Liver (tissue), 9 donors: ENCODE measurements around the gene RASGRF1. TPM values are rescaled to one million over a fixed set of nuclear protein-coding genes. Genes with fewer than 3 reads are reported as not detected.

Source experiments
- DNase-seq: peaks from one replicate; pipeline ENCODE4 v3.0.0-alpha.2; 2017; ENCODE audit warnings: low spot score
- H3K27ac ChIP-seq, 2 donors: one replicate each; pipeline ENCODE4 v1.7.0; 2013; ENCODE audit warnings: inconsistent platforms in 2 of 2, low read length in 2 of 2, control low read depth in 1 of 2, low read depth in 1 of 2, mild to moderate bottlenecking in 1 of 2
- H3K27me3 ChIP-seq, 4 donors: one replicate each; pipeline versions ENCODE4 v1.6.1 to v1.7.0; 2013; ENCODE audit warnings: low read length in 3 of 4, inconsistent platforms in 1 of 4, mild to moderate bottlenecking in 1 of 4, moderate library complexity in 1 of 4; ENCODE audit not compliant: control insufficient read depth in 4 of 4, insufficient read depth in 4 of 4
- H3K36me3 ChIP-seq, 4 donors: one replicate each; pipeline versions ENCODE4 v1.6.1 to v1.7.0; 2013; ENCODE audit warnings: low read length in 3 of 4, mild to moderate bottlenecking in 3 of 4, low read depth in 1 of 4, moderate library complexity in 1 of 4; ENCODE audit not compliant: control insufficient read depth in 4 of 4, insufficient read depth in 3 of 4
- H3K4me1 ChIP-seq, 4 donors: one replicate each; pipeline versions ENCODE4 v1.6.1 to v1.7.0; 2013; ENCODE audit warnings: low read length in 3 of 4, mild to moderate bottlenecking in 3 of 4, moderate library complexity in 1 of 4; ENCODE audit not compliant: control insufficient read depth in 4 of 4, insufficient read depth in 4 of 4
- H3K4me3 ChIP-seq, 3 donors: one replicate each; pipeline versions ENCODE4 v1.6.1 to v1.7.0; 2013; ENCODE audit warnings: low read length in 3 of 3, control low read depth in 1 of 3, low read depth in 1 of 3, mild to moderate bottlenecking in 1 of 3
- H3K9ac ChIP-seq, 2 donors: one replicate each; pipeline ENCODE4 v1.7.0; 2013; ENCODE audit warnings: low read length in 2 of 2, mild to moderate bottlenecking in 2 of 2, moderate library complexity in 2 of 2, control low read depth in 1 of 2, low read depth in 1 of 2
- H3K9me3 ChIP-seq, 4 donors: one replicate each; pipeline versions ENCODE4 v1.6.1 to v1.7.0; 2013; ENCODE audit warnings: low read length in 3 of 4; ENCODE audit not compliant: control insufficient read depth in 4 of 4
- ATF3 ChIP-seq: IDR thresholded peaks from 2 replicates; pipeline ENCODE4 v1.6.1; 2016; ENCODE audit warnings: antibody characterized with exemption
- CTCF ChIP-seq: fragments of 150-350 bp; IDR thresholded peaks from 2 replicates; pipeline ENCODE4 v1.5.1; 2017; ENCODE audit warnings: improper control_type of control experiment, low read depth, low read length; ENCODE audit not compliant: missing input control
- EGR1 ChIP-seq, 2 donors: IDR thresholded peaks; 2 replicates each; pipeline ENCODE4 v1.6.1; 2016 to 2018; ENCODE audit warnings: antibody characterized with exemption in 2 of 2, low read depth in 2 of 2
- FOXA1 ChIP-seq: IDR thresholded peaks from 2 replicates; pipeline ENCODE4 v1.6.1; 2016; ENCODE audit warnings: antibody characterized with exemption
- FOXA2 ChIP-seq: IDR thresholded peaks from 2 replicates; pipeline ENCODE4 v1.6.1; 2016; ENCODE audit warnings: antibody characterized with exemption
- GABPA ChIP-seq, 2 donors: IDR thresholded peaks in 1 of 2; conservative IDR thresholded peaks in 1 of 2; 2 replicates each; pipeline ENCODE4 v1.6.1; 2016; ENCODE audit warnings: antibody characterized with exemption in 2 of 2, mild to moderate bottlenecking in 1 of 2, moderate library complexity in 1 of 2
- HNF4A ChIP-seq, 2 donors: conservative IDR thresholded peaks; 2 replicates each; pipeline ENCODE4 v1.6.1; 2016; ENCODE audit warnings: antibody characterized with exemption in 2 of 2, mild to moderate bottlenecking in 2 of 2
- HNF4G ChIP-seq: IDR thresholded peaks from 2 replicates; pipeline ENCODE4 v1.6.1; 2016; ENCODE audit warnings: antibody characterized with exemption
- JUND ChIP-seq, 2 donors: IDR thresholded peaks; 2 replicates each; pipeline ENCODE4 v1.6.1; 2016; ENCODE audit warnings: antibody characterized with exemption in 2 of 2
- MAX ChIP-seq: IDR thresholded peaks from 2 replicates; pipeline ENCODE4 v1.6.1; 2016; ENCODE audit warnings: antibody characterized with exemption
- RAD21 ChIP-seq, 2 donors: IDR thresholded peaks; 2 replicates each; pipeline ENCODE4 v1.6.1; 2016; ENCODE audit warnings: antibody characterized with exemption in 2 of 2, mild to moderate bottlenecking in 2 of 2
- REST ChIP-seq: IDR thresholded peaks from 2 replicates; pipeline ENCODE4 v1.6.1; 2016; ENCODE audit warnings: antibody characterized with exemption, mild to moderate bottlenecking
- RXRA ChIP-seq, 2 donors: IDR thresholded peaks; 2 replicates each; pipeline ENCODE4 v1.6.1; 2017 to 2018; ENCODE audit warnings: antibody characterized with exemption in 2 of 2, mild to moderate bottlenecking in 1 of 2
- SP1 ChIP-seq: IDR thresholded peaks from 2 replicates; pipeline ENCODE4 v1.6.1; 2018; ENCODE audit warnings: antibody characterized with exemption, mild to moderate bottlenecking
- TAF1 ChIP-seq: conservative IDR thresholded peaks from 2 replicates; pipeline ENCODE4 v1.6.1; 2016; ENCODE audit warnings: antibody characterized with exemption, mild to moderate bottlenecking
- YY1 ChIP-seq: IDR thresholded peaks from 2 replicates; pipeline ENCODE4 v1.6.1; 2016; ENCODE audit warnings: antibody characterized with exemption, mild to moderate bottlenecking
- ZBTB33 ChIP-seq: IDR thresholded peaks from 2 replicates; pipeline ENCODE4 v1.6.1; 2016; ENCODE audit warnings: antibody characterized with exemption
- WGBS: extraction: QIAGEN DNeasy Blood & Tissue Kit; methylation state at CpG from one replicate; pipeline ENCODE4 v1.1.7; 2013; 5-methylcytosine and 5-hydroxymethylcytosine counted together
- polyA plus RNA-seq, 2 donors: library from polyadenylated mRNA; stranded (reverse) in 1 of 2; unstranded in 1 of 2; fragments of 200-250 nt in 1 of 2; fragments of >200 nt in 1 of 2; fragmentation: Nextera tagmentation in 1 of 2; extraction: Ambion mirVana in 1 of 2; gene quantifications; one replicate each; pipeline versions ENCODE4 v1.2.1 to v1.2.3, GENCODE V29; 2013 to 2015
- total RNA-seq, 2 donors: library from RNA; depleted of rRNA; stranded (reverse); fragments of >200 nt; gene quantifications; one replicate each; pipeline ENCODE4 v1.2.3, GENCODE V29; 2014
- donor health status: healthy.
- donor health status: healthy.
- donor health status: healthy.
- donor health status: healthy.
- donor health status: healthy.

RASGRF1 gene
- total and polyA plus RNA-seq, 4 donors: 0.28 TPM; not detected in 3

- Histone ChIP-seq H3K9me3 (no peaks in the 10 kb centered on the region), H3K4me3 (peak within 1 kb of the TSS; percentile 64 to 81 (median 66)), H3K27me3 (no peaks in the 10 kb centered on the region), H3K27ac (peak within 1 kb of the TSS; percentile 83 to 90), H3K9ac (peak within 1 kb of the TSS; percentile 75 to 97), H3K36me3 (no peaks in the 10 kb centered on the region), H3K4me1 (peaks cover 2 to 32% (median 10%) of the 10 kb centered on the region in 4 donors)
- 1% methylated on average over 71 of the region's 71 CpGs for WGBS
- TF ChIP-seq RAD21 (IDR thresholded peaks at IDR 0.05) (peak in 1 of 2 donors; percentile 15), REST (no peak)
- DNase-seq: peak; percentile 87
Observed at GRCh38 chr15:78944669-78945407, 145.7 kb downstream of the RASGRF1 start, which contains the start of gene CTSH. CTSH (minus strand) TSS chr15:78945046; CDS start chr15:78944981, 65 bp downstream.

GRCh38 chr15:78944202-78944625, 146.4 kb downstream of the RASGRF1 start:
- Histone ChIP-seq H3K27ac (peak overlapping the region; percentile 83 to 90), H3K4me3 (peak overlapping the region; percentile 64 to 81 (median 66)), H3K9me3 (no peaks in the 10 kb centered on the region), H3K9ac (peak overlapping the region; percentile 75 to 97), H3K36me3 (no peaks in the 10 kb centered on the region), H3K4me1 (peaks cover 2 to 25% (median 8%) of the 10 kb centered on the region in 4 donors), H3K27me3 (no peaks in the 10 kb centered on the region)
- 14% methylated on average over 12 of the region's 12 CpGs for WGBS
- no peak for DNase-seq
- TF ChIP-seq RXRA (IDR thresholded peaks at IDR 0.05) (no peak), MAX (no peak), HNF4G (no peak), ATF3 (no peak), HNF4A (conservative IDR thresholded peaks at IDR 0.05) (no peak), ZBTB33 (no peak), REST (no peak), FOXA1 (no peak), FOXA2 (no peak), CTCF (no peak), EGR1 (IDR thresholded peaks at IDR 0.05; ENCODE audit: low read depth in 2 of 2) (no peak), SP1 (no peak), TAF1 (no peak), RAD21 (IDR thresholded peaks at IDR 0.05) (no peak), GABPA (IDR thresholded peaks at IDR 0.05 in 1 of 2, conservative IDR thresholded peaks at IDR 0.05 in 1 of 2) (no peak), YY1 (no peak), JUND (IDR thresholded peaks at IDR 0.05) (no peak)
